HG02852 (cell line): ENCODE measurements around the gene ALPK3.

ENCODE experiments used
- ATAC-seq: cut with Tn5 transposase; IDR thresholded peaks from one replicate; pipeline ENCODE4 v1.9.1; 2021; ENCODE audit warnings: mild to moderate bottlenecking, moderate library complexity; ENCODE audit not compliant: unreplicated experiment

Gene ALPK3

GRCh38 chr15:84911879-84912660 is 94.9 kb downstream of the ALPK3 start:
- ATAC-seq = no peak

- no peak for ATAC-seq
Observed at GRCh38 chr15:84913360-84913723, 96.2 kb downstream of the ALPK3 start.

GRCh38 chr15:84914351-84914750 is 97.2 kb downstream of the ALPK3 start:
- no peak for ATAC-seq

- peak; percentile 91 for ATAC-seq
Observed at GRCh38 chr15:84914909-84915605, 97.9 kb downstream of the ALPK3 start.

- ATAC-seq = no peak
Observed at GRCh38 chr15:84915606-84915958, 98.4 kb downstream of the ALPK3 start.

GRCh38 chr15:84917452-84917851 is 100.3 kb downstream of the ALPK3 start:
- ATAC-seq = no peak

- no peak for ATAC-seq
Observed at GRCh38 chr15:84919106-84919667, 102.0 kb downstream of the ALPK3 start.

GRCh38 chr15:84921121-84921520 is 104.0 kb downstream of the ALPK3 start:
- ATAC-seq = no peak

- no peak for ATAC-seq
Observed at GRCh38 chr15:84922530-84922929, 105.4 kb downstream of the ALPK3 start.
